ENCODE measurements around the gene EXOC7.

Gene EXOC7

DNA sequence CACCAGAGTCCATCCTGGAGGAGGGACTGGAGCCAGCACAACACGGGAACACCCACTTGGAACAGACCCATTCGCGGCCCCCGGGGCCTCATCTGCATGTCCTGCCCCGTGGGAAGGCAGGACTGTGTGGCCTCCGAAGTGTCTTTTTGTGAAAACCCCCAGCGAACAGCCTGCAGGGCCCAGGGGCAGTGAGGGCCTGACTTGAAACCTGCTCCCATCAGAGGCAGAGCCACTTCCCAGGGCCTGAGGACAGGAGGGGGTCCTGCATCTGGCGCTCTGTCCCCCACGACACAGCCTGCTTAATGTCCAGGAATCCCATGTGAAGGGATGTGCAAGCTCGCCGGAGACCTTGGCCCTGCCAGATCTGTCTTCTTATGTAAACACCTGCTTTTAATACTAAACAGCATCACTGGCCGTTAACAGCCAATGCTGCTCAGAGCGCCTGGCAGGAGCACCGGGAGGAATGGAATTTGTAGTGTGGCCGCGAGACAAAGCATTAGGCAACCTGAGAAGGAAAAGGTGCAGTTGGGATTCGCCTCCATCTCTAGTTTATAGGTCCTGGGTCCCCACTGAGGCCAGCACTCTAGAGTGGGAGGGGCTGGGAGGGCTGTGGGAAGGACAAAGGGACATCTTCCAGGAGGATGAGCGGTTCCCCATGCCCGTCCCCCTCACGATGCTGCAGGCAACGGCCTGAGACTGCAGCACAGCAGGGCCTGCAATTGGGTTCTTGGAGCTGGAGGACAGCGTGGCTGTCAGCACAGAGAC is 66.9 kb downstream of the EXOC7 start:
- DNase-seq (ENCODE audit: low read depth), result no peak

GRCh38 chr17:76034428-76035350 is 68.9 kb downstream of the EXOC7 start:
- DNase-seq (ENCODE audit: low read depth), result no peak

DNA sequence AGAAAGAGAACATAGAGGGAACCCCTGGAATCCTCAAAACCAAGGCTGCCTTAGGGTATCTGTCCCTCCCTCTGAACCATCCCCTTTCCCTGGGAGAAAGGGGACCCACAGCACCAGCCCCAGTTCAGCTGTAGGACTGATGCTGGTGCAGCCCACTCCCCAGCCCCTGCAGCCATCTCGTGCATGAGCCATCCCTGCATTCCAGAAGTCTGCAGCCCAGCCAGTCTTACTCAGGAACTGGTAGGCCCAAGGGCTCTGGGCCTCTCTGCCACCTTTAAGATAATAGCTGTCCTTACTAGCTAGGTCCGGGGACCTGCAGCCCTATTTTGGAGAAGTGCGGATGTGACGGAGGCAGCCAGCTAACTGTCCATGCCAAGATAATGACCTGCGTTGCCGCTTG is 70.4 kb downstream of the EXOC7 start:
- no peak for DNase-seq (ENCODE audit: low read depth)

GRCh38 chr17:76032780-76033108 is 70.8 kb downstream of the EXOC7 start:
- DNase-seq (ENCODE audit: low read depth), result no peak

- no peak for DNase-seq (ENCODE audit: low read depth)
Observed at GRCh38 chr17:76032073-76032779, 71.4 kb downstream of the EXOC7 start.
